PFSK-1 (cell line): ENCODE measurements around the gene MUC2.

Source experiments
- FOXP2 ChIP-seq: optimal IDR thresholded peaks from 2 replicates; pipeline ENCODE3; 2011; ENCODE audit warnings: borderline replicate concordance, control low read depth, inconsistent platforms; ENCODE audit not compliant: insufficient read depth; ENCODE audit errors: extremely low read length, extremely low read depth
- POLR2AphosphoS5 ChIP-seq: IDR thresholded peaks from 2 replicates; pipeline ENCODE4 v1.6.1; 2012; ENCODE audit warnings: low read depth, mild to moderate bottlenecking, control low read depth, low read length, moderate library complexity
- REST ChIP-seq, 2 experiments: IDR thresholded peaks; 2 replicates each; pipeline versions ENCODE4 v1.6.1 to v1.8.0; 2011 to 2012; ENCODE audit warnings: low read depth in 2 of 2, low read length in 2 of 2, control low read depth in 1 of 2, inconsistent platforms in 1 of 2, mild to moderate bottlenecking in 1 of 2, moderate library complexity in 1 of 2; ENCODE audit not compliant: insufficient read depth in 1 of 2
- SIN3A ChIP-seq: IDR thresholded peaks from 2 replicates; pipeline ENCODE4 v1.6.1; 2012; ENCODE audit warnings: mild to moderate bottlenecking, low read length, moderate library complexity, borderline replicate concordance; ENCODE audit not compliant: insufficient read depth
- TAF1 ChIP-seq: IDR thresholded peaks from 2 replicates; pipeline ENCODE4 v1.6.1; 2012; ENCODE audit warnings: low read length, control low read depth, borderline replicate concordance; ENCODE audit not compliant: insufficient read depth

Gene MUC2

GRCh38 chr11:1050581-1051355 is 23.9 kb upstream of the MUC2 start:
- TF ChIP-seq POLR2AphosphoS5 (no peak), REST (IDR thresholded peaks at IDR 0.05; ENCODE audit: insufficient read depth in 1 of 2, low read depth in 2 of 2, low read length in 2 of 2) (no peak), FOXP2 (peak; percentile 88), SIN3A (no peak), TAF1 (no peak)

- no peak for TF ChIP-seq TAF1
- TF ChIP-seq POLR2AphosphoS5, result no peak
- no peak for TF ChIP-seq SIN3A
- no peak for TF ChIP-seq FOXP2
- TF ChIP-seq REST (IDR thresholded peaks at IDR 0.05; ENCODE audit: insufficient read depth in 1 of 2, low read depth in 2 of 2, low read length in 2 of 2), result no peak
These were observed 23.1 kb upstream of the MUC2 start for GRCh38 chr11:1051356-1052132.

- no peak for TF ChIP-seq TAF1
- TF ChIP-seq REST (IDR thresholded peaks at IDR 0.05; ENCODE audit: insufficient read depth in 1 of 2, low read depth in 2 of 2, low read length in 2 of 2), result no peak
- TF ChIP-seq POLR2AphosphoS5, result no peak
- no peak for TF ChIP-seq SIN3A
- TF ChIP-seq FOXP2, result no peak
These were observed 22.3 kb upstream of the MUC2 start for GRCh38 chr11:1052133-1053011.

GRCh38 chr11:1053121-1053901 is 21.4 kb upstream of the MUC2 start:
- TF ChIP-seq REST (IDR thresholded peaks at IDR 0.05; ENCODE audit: insufficient read depth in 1 of 2, low read depth in 2 of 2, low read length in 2 of 2), result no peak
- TF ChIP-seq FOXP2, result no peak
- TF ChIP-seq TAF1, result no peak
